SK-N-SH (cell line): ENCODE results near the gene GPR132. TPM values are rescaled to one million over a fixed set of nuclear protein-coding genes. Genes with fewer than 3 reads are reported as not detected.
A peak's percentile ranks its signal among the peaks of the same experiment; 100 is the strongest.

Experiments
- CTCF ChIA-PET: fragments of 300-600, 350-600 bp; formaldehyde crosslinking; extraction: SDS; loops from one replicate; lab custom pipeline; 2021; lab: Yijun Ruan, JAX
- POLR2A ChIA-PET: fragments of 350-600 bp; sonication (Branson Sonifier 250); formaldehyde crosslinking; extraction: SDS; loops from one replicate; lab custom pipeline; 2020; ENCODE audit warnings: antibody characterized with exemption, inconsistent platforms; lab: Yijun Ruan, JAX
- DNase-seq: peaks from one replicate; pipeline ENCODE4 v3.0.0; 2012
- H2AFZ ChIP-seq: fragments of 200-600 bp; sonication (generic); 2 replicates; pipeline ENCODE4 v1.8.1; 2016; ENCODE audit warnings: antibody characterized with exemption, mild to moderate bottlenecking, low read depth
- H3F3A ChIP-seq: fragments of 200-600 bp; sonication (generic); replicated peaks from 2 replicates; pipeline ENCODE3; 2016; ENCODE audit warnings: antibody characterized with exemption, mild to moderate bottlenecking; ENCODE audit not compliant: insufficient read depth
- H3K27ac ChIP-seq, 2 experiments: fragments of 200-500 bp in 1 of 2; fragments of 200-600 bp in 1 of 2; sonication (Bioruptor generic) in 1 of 2; sonication (generic), shearing (Covaris generic) in 1 of 2; 2 replicates each; pipeline versions ENCODE4 v1.5.1 to v1.6.1; 2014 to 2016; ENCODE audit warnings: low read depth in 2 of 2, inconsistent platforms in 1 of 2, low read length in 1 of 2, mild to moderate bottlenecking in 1 of 2, mixed read lengths in 1 of 2
- H3K27me3 ChIP-seq: fragments of 200-600 bp; sonication (generic), shearing (Covaris generic); 2 replicates; pipeline ENCODE4 v1.6.1; 2016; ENCODE audit warnings: mixed run types; ENCODE audit not compliant: insufficient read depth
- H3K36me3 ChIP-seq, 2 experiments: fragments of 200-500 bp in 1 of 2; fragments of 200-600 bp in 1 of 2; sonication (Bioruptor generic) in 1 of 2; sonication (generic) in 1 of 2; replicated peaks in 1 of 2; 2 replicates each; pipeline versions ENCODE3 to v1.5.1; 2014 to 2016; ENCODE audit warnings: low read length in 1 of 2, mild to moderate bottlenecking in 1 of 2; ENCODE audit not compliant: insufficient read depth in 2 of 2, control insufficient read depth in 1 of 2
- H3K4me1 ChIP-seq, 2 experiments: fragments of 200-500 bp in 1 of 2; fragments of 200-600 bp in 1 of 2; sonication (Bioruptor generic) in 1 of 2; sonication (generic), shearing (Covaris generic) in 1 of 2; 2 replicates each; pipeline versions ENCODE4 v1.5.1 to v1.6.1; 2014 to 2016; ENCODE audit warnings: low read depth in 1 of 2, low read length in 1 of 2, mixed run types in 1 of 2; ENCODE audit not compliant: insufficient read depth in 2 of 2, control insufficient read depth in 1 of 2
- H3K4me2 ChIP-seq: fragments of 200-600 bp; sonication (generic), shearing (Covaris generic); 2 replicates; pipeline ENCODE4 v1.6.1; 2017; ENCODE audit warnings: mixed run types
- H3K4me3 ChIP-seq, 2 experiments: fragments of 200-500 bp in 1 of 2; fragments of 200-600 bp in 1 of 2; sonication (Bioruptor generic) in 1 of 2; sonication (generic), shearing (Covaris generic) in 1 of 2; 2 replicates each; pipeline versions ENCODE4 v1.5.1 to v1.8.1; 2014 to 2016; ENCODE audit warnings: low read depth in 2 of 2, inconsistent platforms in 1 of 2, low read length in 1 of 2, mild to moderate bottlenecking in 1 of 2, mixed read lengths in 1 of 2, moderate library complexity in 1 of 2
- H3K79me2 ChIP-seq: fragments of 200-600 bp; sonication (generic); 2 replicates; pipeline ENCODE4 v1.8.1; 2017; ENCODE audit warnings: mild to moderate bottlenecking; ENCODE audit not compliant: insufficient read depth
- H3K9ac ChIP-seq: fragments of 200-600 bp; sonication (generic); 2 replicates; pipeline ENCODE4 v1.6.1; 2017; ENCODE audit warnings: mixed run types
- H3K9me2 ChIP-seq: fragments of 200-600 bp; sonication (generic); 2 replicates; pipeline ENCODE4 v1.6.1; 2017; ENCODE audit warnings: mixed run types
- H3K9me3 ChIP-seq: fragments of 200-600 bp; sonication (generic); 2 replicates; pipeline ENCODE4 v1.6.1; 2017; ENCODE audit warnings: mixed run types, mild to moderate bottlenecking, moderate library complexity
- H4K20me1 ChIP-seq: fragments of 200-600 bp; sonication (generic); 2 replicates; pipeline ENCODE4 v1.6.1; 2017; ENCODE audit warnings: mild to moderate bottlenecking, mixed run types; ENCODE audit not compliant: insufficient read depth
- CHD2 ChIP-seq: fragments of 150-350 bp; IDR thresholded peaks from 2 replicates; pipeline ENCODE4 v1.6.1; 2018; ENCODE audit warnings: low read length; ENCODE audit not compliant: partially characterized antibody
- CTCF ChIP-seq: fragments of 200-600 bp; sonication (generic); IDR thresholded peaks from 2 replicates; pipeline ENCODE4 v1.6.1; 2017; ENCODE audit warnings: antibody characterized with exemption, mild to moderate bottlenecking, moderate library complexity
- EP300 ChIP-seq, 2 experiments: IDR thresholded peaks; 2 replicates each; pipeline versions ENCODE4 v1.4.0 to v1.6.1; 2012; ENCODE audit warnings: borderline replicate concordance in 1 of 2, low read depth in 1 of 2, low read length in 1 of 2
- FOSL2 ChIP-seq: IDR thresholded peaks from 2 replicates; pipeline ENCODE4 v1.4.0; 2012; ENCODE audit warnings: low read depth, mild to moderate bottlenecking, moderate library complexity, borderline replicate concordance
- FOXJ3 ChIP-seq: sonication (generic); formaldehyde crosslinking; IDR thresholded peaks from 2 replicates; pipeline ENCODE4 v1.5.1; 2020; ENCODE audit warnings: mild to moderate bottlenecking, missing genetic modification reagents
- GATA2 ChIP-seq: sonication (generic); formaldehyde crosslinking; IDR thresholded peaks from 2 replicates; pipeline ENCODE4 v1.5.0; 2020; ENCODE audit warnings: mild to moderate bottlenecking, missing genetic modification reagents
- MEF2A ChIP-seq: IDR thresholded peaks from 2 replicates; pipeline ENCODE4 v1.4.0; 2012; ENCODE audit warnings: low read depth, borderline replicate concordance
- NRF1 ChIP-seq: IDR thresholded peaks from 2 replicates; pipeline ENCODE4 v1.6.1; 2012; ENCODE audit warnings: low read depth, mild to moderate bottlenecking, low read length
- RAD21 ChIP-seq: IDR thresholded peaks from 2 replicates; pipeline ENCODE4 v1.6.1; 2012; ENCODE audit warnings: mild to moderate bottlenecking, low read length
- RCOR1 ChIP-seq: fragments of 150-350 bp; IDR thresholded peaks from 2 replicates; pipeline ENCODE4 v1.6.1; 2017; ENCODE audit warnings: antibody characterized with exemption, low read length
- REST ChIP-seq: IDR thresholded peaks from 2 replicates; pipeline ENCODE4 v1.6.1; 2012; ENCODE audit warnings: mild to moderate bottlenecking, low read depth, low read length, moderate library complexity
- RXRA ChIP-seq: IDR thresholded peaks from 2 replicates; pipeline ENCODE4 v1.4.0; 2012; ENCODE audit warnings: low read depth, mild to moderate bottlenecking, borderline replicate concordance
- TAF1 ChIP-seq: IDR thresholded peaks from 2 replicates; pipeline ENCODE4 v1.6.1; 2012; ENCODE audit warnings: low read depth, mild to moderate bottlenecking, low read length, moderate library complexity, borderline replicate concordance
- TEAD4 ChIP-seq: IDR thresholded peaks from 2 replicates; pipeline ENCODE4 v1.4.0; 2012; ENCODE audit warnings: mild to moderate bottlenecking, borderline replicate concordance; ENCODE audit not compliant: insufficient read depth
- YY1 ChIP-seq: IDR thresholded peaks from 2 replicates; pipeline ENCODE4 v1.4.0; 2012; ENCODE audit warnings: low read depth, mild to moderate bottlenecking
- WGBS: methylation state at CpG from one replicate; pipeline ENCODE4 v1.1.6; 2017; ENCODE audit warnings: low lambda C conversion rate; 5-methylcytosine and 5-hydroxymethylcytosine counted together
- polyA plus RNA-seq, 3 experiments: library from polyadenylated mRNA; depleted of rRNA; stranded (reverse); fragments of >200 nt; gene quantifications; 2 replicates each; pipeline ENCODE4 v1.2.3, GENCODE V29; 2012

GPR132 gene
- polyA plus RNA-seq, 1 of the 3 experiments (the other 2 are of a cell fraction): not detected

- H3K9me3 ChIP-seq: no peaks in the 10 kb centered on the region
- H3K9ac ChIP-seq: no peak overlapping the region
- H3K4me1 ChIP-seq: peaks cover 11 to 16% of the 10 kb centered on the region in 2 experiments; a peak in 2 of 4 replicates
- H3K27me3 ChIP-seq: no peaks in the 10 kb centered on the region
- H3K79me2 ChIP-seq: no peaks in the 10 kb centered on the region
- H3K9me2 ChIP-seq: no peaks in the 10 kb centered on the region
- WGBS: 58% methylated on average over 7 of the region's 7 CpGs
- no peak overlapping the region for H3K4me3 ChIP-seq
- peaks cover 39% of the 10 kb centered on the region for H3F3A ChIP-seq
- peak; percentile 82 for DNase-seq
- ChIA-PET CTCF (interaction anchor here (0.8 to 6.6 kb wide), 5 partner anchors 15 to 134 kb away, joined by 3 to 63 read pairs (median 4); no protein-coding TSS in a partner anchor), POLR2A (interaction anchor here (0.6 kb wide), 1 partner anchor 44 kb away, joined by 4 read pairs; the partner anchor contains the start of gene CLBA1)
- H3K27ac ChIP-seq: peak overlapping the region in 1 of 2 experiments; percentile 70; a peak in 2 of 4 replicates
- TF ChIP-seq MEF2A (no peak), EP300 (IDR thresholded peaks at IDR 0.05; ENCODE audit: borderline replicate concordance in 1 of 2, low read depth in 1 of 2, low read length in 1 of 2) (peak in 1 of 2 experiments; percentile 66; a peak in 1 of 4 replicates), GATA2 (peak; percentile 68), RCOR1 (peak; percentile 81), CHD2 (peak; percentile 72), FOXJ3 (CRISPR knock-in tag) (peak; percentile 70), REST (no peak)
- H2AFZ ChIP-seq: no peak overlapping the region
- H3K36me3 ChIP-seq: no peaks in the 10 kb centered on the region
- no peaks in the 10 kb centered on the region for H4K20me1 ChIP-seq
- no peak overlapping the region for H3K4me2 ChIP-seq
Measured at GRCh38 chr14:105029402-105029801, 35.8 kb downstream of the GPR132 start.

GRCh38 chr14:105028251-105028927 is 36.8 kb downstream of the GPR132 start:
- 79% methylated on average over 12 of the region's 12 CpGs for WGBS
- ChIA-PET POLR2A (no interaction called here), CTCF (interaction anchor here (0.8 to 6.6 kb wide), 6 partner anchors 11 to 133 kb away, joined by 3 to 63 read pairs (median 4); no protein-coding TSS in a partner anchor)
- no peaks in the 10 kb centered on the region for H3K36me3 ChIP-seq
- TF ChIP-seq MEF2A (no peak), TEAD4 (no peak), CHD2 (no peak), REST (no peak), CTCF (no peak), RAD21 (no peak), EP300 (IDR thresholded peaks at IDR 0.05; ENCODE audit: borderline replicate concordance in 1 of 2, low read depth in 1 of 2, low read length in 1 of 2) (no peak), NRF1 (no peak), YY1 (no peak), RXRA (no peak), TAF1 (no peak), FOSL2 (no peak)
- H3K4me3 ChIP-seq: no peak overlapping the region
- H3K27me3 ChIP-seq: no peaks in the 10 kb centered on the region
- no peak for DNase-seq
- H3K9ac ChIP-seq: peak overlapping the region; percentile 7; the same call in 1 of the 2 replicates
- H4K20me1 ChIP-seq: no peaks in the 10 kb centered on the region
- H3F3A ChIP-seq: peaks cover 49% of the 10 kb centered on the region
- H3K9me2 ChIP-seq: no peaks in the 10 kb centered on the region
- peaks cover 11 to 21% of the 10 kb centered on the region in 2 experiments; a peak in 2 of 4 replicates for H3K4me1 ChIP-seq
- no peak overlapping the region for H2AFZ ChIP-seq
- H3K9me3 ChIP-seq: no peaks in the 10 kb centered on the region
- H3K27ac ChIP-seq: peak overlapping the region in 1 of 2 experiments; percentile 99; a peak in 2 of 4 replicates
- H3K4me2 ChIP-seq: no peak overlapping the region
- no peaks in the 10 kb centered on the region for H3K79me2 ChIP-seq
